Neural cell (in vitro differentiated cells): Measurements from ENCODE around the gene NR2C1. TPM values are rescaled to one million over a fixed set of nuclear protein-coding genes. Genes with fewer than 3 reads are reported as not detected.

Experiments
- H2AFZ ChIP-seq: fragments of 200-600, 300-800 bp; sonication (generic), shearing (Covaris generic); 2 replicates; pipeline ENCODE4 v1.6.0; 2014; ENCODE audit warnings: low read depth, mild to moderate bottlenecking, antibody characterized with exemption, low read length, moderate library complexity
- H3F3A ChIP-seq: fragments of 200-600 bp; shearing (Covaris generic); 2 replicates; pipeline ENCODE4 v1.6.1; 2016; ENCODE audit warnings: mild to moderate bottlenecking, moderate library complexity, mixed read lengths, antibody characterized with exemption, low read length; ENCODE audit not compliant: insufficient read depth, poor library complexity, severe bottlenecking
- H3K27ac ChIP-seq: fragments of 200-600, 300-800 bp; sonication (generic), shearing (Covaris generic); 2 replicates; pipeline ENCODE4 v1.5.1; 2014; ENCODE audit warnings: mild to moderate bottlenecking, low read length, moderate library complexity
- H3K27me3 ChIP-seq: fragments of 300-800, 200-600 bp; sonication (generic), shearing (Covaris generic); 2 replicates; pipeline ENCODE4 v1.6.0; 2014; ENCODE audit warnings: mild to moderate bottlenecking, low read depth, low read length, moderate library complexity; ENCODE audit not compliant: insufficient read depth
- H3K36me3 ChIP-seq: fragments of 300-800, 200-600 bp; sonication (generic), shearing (Covaris generic); 2 replicates; pipeline ENCODE4 v1.5.1; 2014; ENCODE audit warnings: mild to moderate bottlenecking, antibody characterized with exemption, low read length, moderate library complexity; ENCODE audit not compliant: insufficient read depth
- H3K4me2 ChIP-seq: fragments of 300-800, 200-600 bp; sonication (generic), shearing (Covaris generic); 2 replicates; pipeline ENCODE4 v1.6.0; 2014; ENCODE audit warnings: mild to moderate bottlenecking, low read length
- H3K4me3 ChIP-seq: fragments of 300-800, 200-600 bp; sonication (generic), shearing (Covaris generic); 2 replicates; pipeline ENCODE4 v1.5.1; 2014; ENCODE audit warnings: mild to moderate bottlenecking, low read length, moderate library complexity
- H3K79me2 ChIP-seq: fragments of 200-600 bp; shearing (Covaris generic); replicated peaks from 2 replicates; pipeline ENCODE4 v1.6.0; 2014; ENCODE audit warnings: mild to moderate bottlenecking, low read length, moderate library complexity; ENCODE audit not compliant: insufficient read depth
- H3K9ac ChIP-seq: fragments of 300-800, 200-600 bp; sonication (generic), shearing (Covaris generic); 2 replicates; pipeline ENCODE4 v1.6.1; 2016; ENCODE audit warnings: mild to moderate bottlenecking, low read length, mixed read lengths
- H3K9me2 ChIP-seq: fragments of 200-600 bp; shearing (Covaris generic); 2 replicates; pipeline ENCODE4 v1.6.1; 2016; ENCODE audit warnings: mild to moderate bottlenecking, low read length, mixed read lengths; ENCODE audit not compliant: insufficient read depth
- H3K9me3 ChIP-seq: fragments of 200-600, 300-800 bp; sonication (generic), shearing (Covaris generic); 2 replicates; pipeline ENCODE4 v1.6.1; 2016; ENCODE audit warnings: mild to moderate bottlenecking, mixed run types, low read length, moderate library complexity, mixed read lengths
- H4K20me1 ChIP-seq: fragments of 200-600 bp; shearing (Covaris generic); 2 replicates; pipeline ENCODE4 v1.6.1; 2016; ENCODE audit warnings: mild to moderate bottlenecking, mixed run types; ENCODE audit not compliant: insufficient read depth
- CTCF ChIP-seq: fragments of 450-650 bp; IDR thresholded peaks from 2 replicates; pipeline ENCODE4 v1.5.1; 2014; ENCODE audit warnings: antibody characterized with exemption, mild to moderate bottlenecking, moderate library complexity; ENCODE audit not compliant: poor library complexity, severe bottlenecking
- EP300 ChIP-seq: fragments of 450-650 bp; conservative IDR thresholded peaks from 2 replicates; pipeline ENCODE4 v1.6.1; 2014; ENCODE audit warnings: antibody characterized with exemption, mild to moderate bottlenecking, moderate library complexity; ENCODE audit not compliant: poor library complexity, severe bottlenecking
- EZH2 ChIP-seq: fragments of 200-600, 300-800 bp; shearing (Covaris generic), sonication (generic); IDR thresholded peaks from 2 replicates; pipeline ENCODE4 v1.6.1; 2014; ENCODE audit warnings: antibody characterized with exemption, low read length, borderline replicate concordance, mild to moderate bottlenecking; ENCODE audit not compliant: insufficient read depth, poor library complexity, severe bottlenecking
- MXI1 ChIP-seq: fragments of 450-650 bp; conservative IDR thresholded peaks from 2 replicates; pipeline ENCODE4 v1.6.1; 2014; ENCODE audit warnings: antibody characterized with exemption, mild to moderate bottlenecking; ENCODE audit not compliant: poor library complexity, severe bottlenecking
- POLR2AphosphoS5 ChIP-seq: IDR thresholded peaks from 2 replicates; pipeline ENCODE4 v1.6.1; 2012
- RAD21 ChIP-seq: fragments of 450-650 bp; conservative IDR thresholded peaks from 2 replicates; pipeline ENCODE4 v1.6.1; 2014; ENCODE audit warnings: antibody characterized with exemption, mild to moderate bottlenecking, moderate library complexity
- REST ChIP-seq: IDR thresholded peaks from 2 replicates; pipeline ENCODE4 v1.6.1; 2012; ENCODE audit warnings: borderline replicate concordance
- SMC3 ChIP-seq: fragments of 450-650 bp; conservative IDR thresholded peaks from 2 replicates; pipeline ENCODE4 v1.6.1; 2014; ENCODE audit warnings: antibody characterized with exemption, mild to moderate bottlenecking, moderate library complexity; ENCODE audit not compliant: poor library complexity
- TAF1 ChIP-seq: IDR thresholded peaks from 2 replicates; pipeline ENCODE4 v1.6.1; 2012; ENCODE audit warnings: low read depth
- polyA plus RNA-seq: library from polyadenylated mRNA; depleted of rRNA; stranded (reverse); fragments of >200 nt; gene quantifications from 2 replicates; pipeline ENCODE4 v1.2.3, GENCODE V29; 2014

Gene NR2C1
- polyA plus RNA-seq, 1 donor from 2014 or later, result 137 TPM

- Histone ChIP-seq H3K9me3 (no peaks in the 10 kb centered on the region), H3F3A (no peaks in the 10 kb centered on the region), H2AFZ (no peak overlapping the region), H3K27ac (no peak overlapping the region), H3K9me2 (no peaks in the 10 kb centered on the region), H3K27me3 (no peaks in the 10 kb centered on the region), H3K79me2 (peaks cover 24% of the 10 kb centered on the region), H3K9ac (no peak overlapping the region), H3K4me3 (no peak overlapping the region), H3K36me3 (no peaks in the 10 kb centered on the region), H4K20me1 (no peaks in the 10 kb centered on the region), H3K4me2 (no peak overlapping the region)
- no peak for TF ChIP-seq REST
- no peak for TF ChIP-seq RAD21
- TF ChIP-seq EP300, result no peak
- no peak for TF ChIP-seq TAF1
- no peak for TF ChIP-seq MXI1
- no peak for TF ChIP-seq CTCF
- no peak for TF ChIP-seq POLR2AphosphoS5
- TF ChIP-seq SMC3, result no peak
- no peak for TF ChIP-seq EZH2
Observed at GRCh38 chr12:94997726-94998125, 75.7 kb downstream of the NR2C1 start.

GRCh38 chr12:94997061-94997460 lies 76.4 kb downstream of the NR2C1 start:
- H3K9me2 ChIP-seq, result no peaks in the 10 kb centered on the region
- H4K20me1 ChIP-seq, result no peaks in the 10 kb centered on the region
- H3K4me2 ChIP-seq, result no peak overlapping the region
- H3K27ac ChIP-seq, result no peak overlapping the region
- H3K9me3 ChIP-seq, result no peaks in the 10 kb centered on the region
- no peak overlapping the region for H3K4me3 ChIP-seq
- no peak overlapping the region for H3K9ac ChIP-seq
- H3K27me3 ChIP-seq, result no peaks in the 10 kb centered on the region
- peaks cover 20% of the 10 kb centered on the region for H3K79me2 ChIP-seq
- H2AFZ ChIP-seq, result no peak overlapping the region
- no peaks in the 10 kb centered on the region for H3F3A ChIP-seq
- no peak for TF ChIP-seq CTCF
- TF ChIP-seq TAF1, result no peak
- TF ChIP-seq SMC3, result no peak
- no peak for TF ChIP-seq MXI1
- TF ChIP-seq EZH2, result no peak
- no peaks in the 10 kb centered on the region for H3K36me3 ChIP-seq
